ENCODE results near the gene F3. TPM values are rescaled to one million over a fixed set of nuclear protein-coding genes. Genes with fewer than 3 reads are reported as not detected.

The F3 gene
- total RNA-seq, 1 donor from 2014 or later: 4.5 TPM

DNA sequence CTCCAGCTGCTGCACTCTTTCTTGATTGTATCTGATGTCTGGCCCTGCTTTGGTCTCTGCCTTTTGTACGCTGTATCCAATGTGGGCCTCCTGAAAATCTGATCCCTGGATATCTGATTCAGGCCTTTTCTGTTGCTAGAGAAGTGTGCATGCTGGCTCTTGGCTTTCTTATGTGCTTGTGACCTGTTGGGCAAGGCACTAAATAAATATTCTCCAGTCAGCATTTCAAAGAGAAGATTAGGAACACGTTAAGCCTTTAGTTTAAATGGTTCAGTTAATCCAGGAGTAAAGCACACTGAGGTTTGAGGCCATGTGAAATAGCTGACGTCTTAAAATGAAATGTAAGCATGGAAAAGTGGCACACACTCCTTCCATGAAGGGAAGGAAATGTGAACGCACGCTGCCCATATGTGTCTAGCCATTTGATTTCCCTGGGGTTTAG, 9.3 kb upstream of the F3 start:
- H3K9me3 Mint-ChIP-seq (ENCODE audit: low read depth): no peaks in the 10 kb centered on the region
- H3K27me3 Mint-ChIP-seq (ENCODE audit: low read depth): no peaks in the 10 kb centered on the region
- H3K27ac Mint-ChIP-seq (ENCODE audit: unreplicated experiment): no peak overlapping the region
- H3K4me3 Mint-ChIP-seq (ENCODE audit: unreplicated experiment): no peak overlapping the region
- no peak for DNase-seq (ENCODE audit: low spot score)
- H3K4me1 Mint-ChIP-seq (ENCODE audit: low read depth): peaks cover 33% of the 10 kb centered on the region
- no peaks in the 10 kb centered on the region for H3K36me3 Mint-ChIP-seq (ENCODE audit: low read depth)
- TF ChIP-seq, protein P1, sequence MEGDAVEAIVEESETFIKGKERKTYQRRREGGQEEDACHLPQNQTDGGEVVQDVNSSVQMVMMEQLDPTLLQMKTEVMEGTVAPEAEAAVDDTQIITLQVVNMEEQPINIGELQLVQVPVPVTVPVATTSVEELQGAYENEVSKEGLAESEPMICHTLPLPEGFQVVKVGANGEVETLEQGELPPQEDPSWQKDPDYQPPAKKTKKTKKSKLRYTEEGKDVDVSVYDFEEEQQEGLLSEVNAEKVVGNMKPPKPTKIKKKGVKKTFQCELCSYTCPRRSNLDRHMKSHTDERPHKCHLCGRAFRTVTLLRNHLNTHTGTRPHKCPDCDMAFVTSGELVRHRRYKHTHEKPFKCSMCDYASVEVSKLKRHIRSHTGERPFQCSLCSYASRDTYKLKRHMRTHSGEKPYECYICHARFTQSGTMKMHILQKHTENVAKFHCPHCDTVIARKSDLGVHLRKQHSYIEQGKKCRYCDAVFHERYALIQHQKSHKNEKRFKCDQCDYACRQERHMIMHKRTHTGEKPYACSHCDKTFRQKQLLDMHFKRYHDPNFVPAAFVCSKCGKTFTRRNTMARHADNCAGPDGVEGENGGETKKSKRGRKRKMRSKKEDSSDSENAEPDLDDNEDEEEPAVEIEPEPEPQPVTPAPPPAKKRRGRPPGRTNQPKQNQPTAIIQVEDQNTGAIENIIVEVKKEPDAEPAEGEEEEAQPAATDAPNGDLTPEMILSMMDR (IDR thresholded peaks at IDR 0.05): no peak

DNA sequence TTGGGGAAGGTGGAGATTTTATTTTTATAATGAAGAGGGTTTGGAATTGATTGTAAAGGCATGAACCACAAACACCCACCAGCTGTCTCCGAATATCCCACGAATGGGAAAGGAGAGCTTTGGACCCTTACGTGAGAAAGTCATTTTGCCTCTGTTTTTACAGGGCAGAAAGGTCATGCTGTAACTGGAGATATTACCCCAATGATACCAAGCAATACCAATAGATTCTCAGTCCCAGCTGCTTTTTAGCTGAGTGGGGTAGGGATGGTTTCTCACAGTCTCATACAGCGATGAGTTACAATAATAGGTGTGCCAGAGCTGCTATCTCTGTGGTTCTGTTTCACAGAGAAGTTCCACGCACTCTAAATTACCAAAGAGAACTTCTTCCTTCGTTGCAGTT, 8.8 kb upstream of the F3 start:
- Mint-ChIP-seq H3K4me3 (ENCODE audit: unreplicated experiment) (no peak overlapping the region), H3K9me3 (ENCODE audit: low read depth) (no peaks in the 10 kb centered on the region), H3K27me3 (ENCODE audit: low read depth) (no peaks in the 10 kb centered on the region), H3K27ac (ENCODE audit: unreplicated experiment) (no peak overlapping the region), H3K4me1 (ENCODE audit: low read depth) (peaks cover 33% of the 10 kb centered on the region), H3K36me3 (ENCODE audit: low read depth) (no peaks in the 10 kb centered on the region)
- TF ChIP-seq, protein P1 (IDR thresholded peaks at IDR 0.05): no peak
- no peak for DNase-seq (ENCODE audit: low spot score)

DNA sequence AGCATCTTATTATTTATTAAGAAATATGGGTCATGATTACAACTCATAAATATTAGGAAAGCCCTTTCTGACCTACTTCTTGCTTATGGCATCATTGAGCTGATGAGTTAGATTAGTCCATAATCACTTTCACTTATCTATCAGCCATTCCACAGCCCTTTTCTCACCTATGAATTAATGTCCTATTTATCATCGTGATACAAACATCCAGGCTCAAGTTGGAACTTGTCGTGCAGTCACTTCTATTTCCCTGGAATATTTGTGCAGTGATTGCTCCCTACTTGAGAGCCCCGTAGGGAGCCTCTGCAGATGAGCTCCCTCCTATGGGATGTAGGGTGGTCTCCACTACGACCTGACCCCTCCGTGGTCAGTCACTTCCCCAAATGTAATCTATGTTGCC, 8.1 kb upstream of the F3 start:
- H3K36me3 Mint-ChIP-seq (ENCODE audit: low read depth): no peaks in the 10 kb centered on the region
- no peaks in the 10 kb centered on the region for H3K9me3 Mint-ChIP-seq (ENCODE audit: low read depth)
- no peaks in the 10 kb centered on the region for H3K27me3 Mint-ChIP-seq (ENCODE audit: low read depth)
- DNase-seq (ENCODE audit: low spot score): no peak
- H3K4me3 Mint-ChIP-seq (ENCODE audit: unreplicated experiment): no peak overlapping the region
- H3K27ac Mint-ChIP-seq (ENCODE audit: unreplicated experiment): no peak overlapping the region
- peaks cover 39% of the 10 kb centered on the region for H3K4me1 Mint-ChIP-seq (ENCODE audit: low read depth)
- TF ChIP-seq, protein P1 (IDR thresholded peaks at IDR 0.05): no peak

DNA sequence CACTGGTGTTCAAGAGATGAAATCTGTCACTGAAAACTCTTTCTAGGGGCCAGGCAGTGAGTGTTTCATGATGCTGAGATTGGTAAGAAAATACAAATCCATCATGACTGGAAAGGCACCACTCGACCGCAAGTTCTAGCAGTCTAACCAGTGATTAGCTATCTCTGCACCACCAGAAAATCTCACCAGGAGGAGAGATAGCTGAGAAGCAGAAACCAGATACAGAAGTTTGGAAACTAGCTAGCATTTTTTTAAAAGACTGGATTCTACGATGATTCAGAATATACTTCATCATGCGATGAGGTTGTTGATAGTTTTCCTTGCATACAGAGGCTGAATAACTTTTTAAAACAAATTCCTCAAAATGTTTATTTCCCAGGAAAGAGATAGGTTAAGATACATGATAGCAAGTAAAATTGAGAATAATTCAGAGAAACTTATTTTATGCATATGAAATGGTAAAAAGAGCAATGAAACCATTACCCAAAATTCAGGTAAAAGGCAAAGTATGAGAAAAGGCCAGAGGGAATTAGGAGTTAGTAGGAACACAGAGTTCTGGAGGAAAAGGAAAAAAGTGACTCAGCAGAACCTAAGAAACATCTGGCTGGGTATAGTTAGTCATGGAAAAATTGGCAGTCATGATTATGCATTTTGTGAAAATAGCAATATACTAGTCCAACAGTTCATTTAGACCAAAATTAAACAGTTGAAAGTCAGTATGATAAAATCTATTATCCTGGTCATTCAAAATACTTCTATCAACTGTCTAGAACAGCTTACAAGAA, 3.3 kb upstream of the F3 start:
- H3K4me3 Mint-ChIP-seq (ENCODE audit: unreplicated experiment): no peak overlapping the region

DNA sequence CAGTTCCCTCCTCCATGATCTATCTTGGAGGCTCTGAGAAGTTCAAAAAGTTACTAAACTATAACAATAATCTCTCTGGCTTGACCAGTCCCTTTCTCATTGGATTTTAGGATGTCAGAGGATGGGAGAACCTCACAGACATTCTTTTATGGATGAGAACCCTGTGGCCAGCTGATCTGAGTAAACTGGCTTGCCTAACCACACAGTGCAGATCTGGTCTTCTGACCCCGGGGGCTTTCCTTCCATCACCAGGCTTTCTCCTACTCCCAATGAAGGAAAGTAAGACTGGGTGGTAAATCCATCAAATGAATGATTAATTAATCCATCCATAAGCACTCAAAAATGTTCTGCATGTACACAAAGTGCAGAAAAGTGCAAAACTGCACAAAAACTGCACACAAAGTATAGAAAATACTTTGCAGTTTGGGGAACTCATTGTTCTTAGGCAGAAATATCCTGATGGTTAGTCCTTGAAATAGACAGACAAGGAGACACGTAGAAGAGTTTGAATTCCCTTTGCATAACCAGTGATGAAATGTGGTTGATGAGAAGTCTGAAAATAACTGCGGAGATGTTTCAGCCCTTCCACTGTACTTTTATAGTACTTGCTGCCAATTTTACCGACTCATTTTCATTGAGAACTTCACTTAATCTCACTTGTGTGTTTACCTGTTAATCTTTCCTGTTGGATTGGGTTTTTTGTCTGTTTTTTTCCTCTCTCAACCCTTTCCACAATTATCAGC, 2.5 kb upstream of the F3 start:
- peaks cover 54% of the 10 kb centered on the region for H3K4me1 Mint-ChIP-seq (ENCODE audit: low read depth)
- TF ChIP-seq, protein P1 (IDR thresholded peaks at IDR 0.05): no peak

More for the DNA sequence above, 3.3 kb upstream of the F3 start:
- Mint-ChIP-seq H3K9me3 (ENCODE audit: low read depth) (no peaks in the 10 kb centered on the region), H3K27me3 (ENCODE audit: low read depth) (no peaks in the 10 kb centered on the region), H3K27ac (ENCODE audit: unreplicated experiment) (peak overlapping the region; percentile 85), H3K4me1 (ENCODE audit: low read depth) (peaks cover 45% of the 10 kb centered on the region), H3K36me3 (ENCODE audit: low read depth) (no peaks in the 10 kb centered on the region)
- no peak for DNase-seq (ENCODE audit: low spot score)
- TF ChIP-seq, protein P1 (IDR thresholded peaks at IDR 0.05): peak; percentile 44

More for the DNA sequence above, 2.5 kb upstream of the F3 start:
- DNase-seq (ENCODE audit: low spot score): no peak
- H3K9me3 Mint-ChIP-seq (ENCODE audit: low read depth): no peaks in the 10 kb centered on the region
- no peaks in the 10 kb centered on the region for H3K36me3 Mint-ChIP-seq (ENCODE audit: low read depth)
- H3K27ac Mint-ChIP-seq (ENCODE audit: unreplicated experiment): peak overlapping the region; percentile 85
- H3K4me3 Mint-ChIP-seq (ENCODE audit: unreplicated experiment): no peak overlapping the region
- no peaks in the 10 kb centered on the region for H3K27me3 Mint-ChIP-seq (ENCODE audit: low read depth)
